HG02870 (cell line): ENCODE data around the gene SPTBN5.

Source experiments
- ATAC-seq: cut with Tn5 transposase; IDR thresholded peaks from one replicate; pipeline ENCODE4 v1.9.1; 2021; ENCODE audit warnings: mild to moderate bottlenecking, moderate library complexity; ENCODE audit not compliant: unreplicated experiment

Gene SPTBN5

DNA sequence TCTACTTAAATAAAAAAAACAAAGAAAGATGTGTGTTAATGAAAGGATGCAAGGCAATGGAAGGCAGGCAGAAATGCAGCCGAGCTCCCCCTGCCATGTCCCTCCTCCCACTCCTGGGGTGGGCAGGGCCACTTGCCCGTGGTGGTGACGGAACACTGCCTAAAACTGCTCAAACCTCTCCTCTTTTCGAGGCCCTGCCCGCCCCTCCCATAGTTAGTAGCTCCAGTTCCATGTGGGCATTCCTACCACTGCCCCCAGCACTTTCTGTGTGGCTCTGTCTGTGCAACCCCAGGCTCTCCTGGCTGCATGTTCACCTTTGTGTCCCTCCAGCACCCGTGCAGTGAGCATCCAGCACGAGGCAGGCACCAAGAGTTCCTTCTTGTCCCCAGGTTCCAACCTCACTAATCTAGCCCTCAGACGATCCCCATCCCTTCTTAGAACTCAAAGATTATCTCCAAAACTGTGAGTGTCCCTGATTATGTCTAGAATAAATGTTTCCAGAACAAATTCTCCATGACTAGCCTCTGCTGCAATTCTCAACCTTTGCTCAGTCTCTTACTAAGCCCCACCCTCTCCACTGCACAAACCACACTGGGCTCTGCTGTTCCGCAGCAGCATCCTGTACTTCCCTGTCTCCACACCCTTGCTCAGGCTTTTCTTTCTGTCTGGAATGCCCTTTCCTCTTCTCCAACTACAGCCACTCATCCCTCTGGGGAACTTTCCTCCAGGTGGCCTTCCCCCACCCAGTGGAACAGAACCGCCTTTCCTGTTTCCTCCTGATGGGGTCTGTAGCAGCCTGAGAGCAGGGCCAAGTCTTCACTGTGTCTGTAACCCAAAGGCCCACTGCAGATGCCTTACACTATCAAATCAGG lies 32.6 kb upstream of the SPTBN5 start:
- ATAC-seq: no peak

- ATAC-seq: no peak
Measured at GRCh38 chr15:41925086-41925608, 31.3 kb upstream of the SPTBN5 start.

DNA sequence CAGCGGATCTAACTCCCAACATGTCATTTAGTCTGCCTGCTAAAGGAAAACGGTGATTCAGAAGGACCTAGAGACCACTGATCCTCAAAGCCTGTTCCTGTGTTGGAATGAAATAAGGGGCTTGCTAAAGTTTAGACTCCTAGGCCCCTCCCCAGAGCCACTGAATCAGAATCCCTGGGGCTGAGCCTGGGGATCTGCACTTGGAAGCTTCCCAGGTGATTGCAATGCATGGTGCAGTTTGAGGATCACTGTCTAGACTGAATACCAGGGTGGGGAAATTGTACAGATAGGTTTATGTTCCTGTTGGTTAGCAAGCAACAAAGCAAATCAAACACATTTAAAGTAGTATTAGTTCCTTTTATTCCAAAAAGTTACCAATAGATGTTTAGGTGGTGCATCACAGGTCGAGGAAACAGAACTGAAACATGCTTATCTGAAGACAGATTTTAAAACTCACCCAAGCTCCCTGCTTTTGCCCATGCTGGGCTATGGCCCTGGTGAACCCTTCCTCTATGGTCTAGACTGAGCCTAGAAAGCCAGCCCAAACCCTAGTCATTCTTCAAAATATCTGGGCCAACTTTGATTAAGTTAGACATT lies 29.6 kb upstream of the SPTBN5 start:
- ATAC-seq: no peak

GRCh38 chr15:41922353-41922752 lies 28.5 kb upstream of the SPTBN5 start:
- ATAC-seq: no peak

DNA sequence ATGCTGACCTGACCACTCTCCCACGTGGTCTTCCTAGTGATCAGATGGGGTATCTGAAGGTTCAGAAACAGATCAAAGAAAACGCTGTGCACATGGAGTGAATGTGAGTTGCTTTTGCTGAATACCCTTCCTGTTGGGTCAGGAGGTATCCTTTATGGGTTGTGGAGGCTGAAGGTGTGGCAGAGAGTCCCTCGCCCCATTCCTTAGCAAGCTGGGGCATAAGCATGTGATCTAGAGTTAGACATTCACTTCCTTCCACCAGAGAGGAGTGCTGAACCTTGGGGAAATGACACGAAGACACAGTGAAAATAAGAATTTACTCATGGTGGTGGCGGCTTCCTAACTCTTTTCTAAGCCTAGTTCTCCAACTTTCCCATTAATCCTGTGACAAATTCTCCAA lies 27.8 kb upstream of the SPTBN5 start:
- ATAC-seq: no peak

GRCh38 chr15:41921167-41921566 lies 27.3 kb upstream of the SPTBN5 start:
- no peak for ATAC-seq

DNA sequence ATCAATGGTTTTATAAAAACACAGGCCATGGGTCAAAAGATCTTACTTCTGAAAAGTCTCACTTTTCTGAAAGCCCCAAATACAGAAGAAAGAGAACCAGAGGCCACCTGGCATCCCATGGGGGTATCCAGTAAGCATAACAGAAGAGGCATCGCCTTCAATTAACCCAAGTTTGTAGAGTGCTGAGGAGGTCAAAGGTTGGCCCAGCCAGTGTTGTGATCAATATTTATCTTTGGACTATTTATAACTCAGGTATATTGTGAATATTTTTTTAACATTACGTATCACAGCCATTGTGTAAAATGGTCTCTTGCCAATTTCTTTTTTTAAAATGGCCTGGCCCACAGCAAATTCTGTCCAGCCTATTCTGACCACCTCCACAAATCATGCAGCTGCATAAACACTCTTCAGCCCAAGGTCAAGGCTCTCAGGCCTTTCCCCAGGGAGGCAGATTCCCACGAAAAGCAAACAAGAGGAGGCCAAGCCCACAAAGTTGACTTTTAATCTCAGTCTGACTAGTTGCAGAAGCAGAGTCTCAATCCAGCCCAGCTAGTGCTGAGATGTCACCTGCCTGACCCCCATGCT lies 26.2 kb upstream of the SPTBN5 start:
- no peak for ATAC-seq

- ATAC-seq: no peak
Measured at GRCh38 chr15:41919201-41919820, 25.5 kb upstream of the SPTBN5 start.

DNA sequence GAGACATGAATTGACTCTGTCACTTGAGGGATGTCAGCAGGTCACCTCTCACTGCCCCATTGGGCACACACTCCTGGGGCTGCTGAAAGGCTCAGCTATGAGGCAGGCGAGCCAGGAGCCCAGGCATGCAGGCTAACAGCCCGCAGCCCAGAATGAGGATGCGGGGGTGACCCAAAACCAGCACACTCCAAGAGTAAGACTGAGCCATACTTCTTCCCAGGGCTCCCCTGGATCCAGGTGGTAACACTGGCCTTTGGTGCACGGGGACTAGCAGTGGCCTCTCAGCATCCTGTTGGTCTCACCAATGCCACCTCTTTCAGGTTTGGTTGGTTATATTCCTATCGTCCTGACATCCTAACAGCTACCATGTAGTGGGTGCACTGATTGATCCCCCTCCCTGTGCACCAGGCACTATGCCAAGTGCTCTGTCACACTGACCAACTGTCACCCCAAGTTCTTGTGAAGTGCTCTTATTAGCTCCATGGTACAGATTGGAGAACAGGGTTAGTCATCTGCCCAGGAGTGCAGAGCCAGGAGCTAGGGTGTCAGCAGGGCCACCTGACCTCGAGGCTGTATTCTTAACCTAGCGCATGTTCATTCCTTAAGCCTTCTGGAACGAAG lies 24.8 kb upstream of the SPTBN5 start:
- ATAC-seq: no peak

GRCh38 chr15:41917767-41918430 lies 24.0 kb upstream of the SPTBN5 start:
- ATAC-seq: no peak

DNA sequence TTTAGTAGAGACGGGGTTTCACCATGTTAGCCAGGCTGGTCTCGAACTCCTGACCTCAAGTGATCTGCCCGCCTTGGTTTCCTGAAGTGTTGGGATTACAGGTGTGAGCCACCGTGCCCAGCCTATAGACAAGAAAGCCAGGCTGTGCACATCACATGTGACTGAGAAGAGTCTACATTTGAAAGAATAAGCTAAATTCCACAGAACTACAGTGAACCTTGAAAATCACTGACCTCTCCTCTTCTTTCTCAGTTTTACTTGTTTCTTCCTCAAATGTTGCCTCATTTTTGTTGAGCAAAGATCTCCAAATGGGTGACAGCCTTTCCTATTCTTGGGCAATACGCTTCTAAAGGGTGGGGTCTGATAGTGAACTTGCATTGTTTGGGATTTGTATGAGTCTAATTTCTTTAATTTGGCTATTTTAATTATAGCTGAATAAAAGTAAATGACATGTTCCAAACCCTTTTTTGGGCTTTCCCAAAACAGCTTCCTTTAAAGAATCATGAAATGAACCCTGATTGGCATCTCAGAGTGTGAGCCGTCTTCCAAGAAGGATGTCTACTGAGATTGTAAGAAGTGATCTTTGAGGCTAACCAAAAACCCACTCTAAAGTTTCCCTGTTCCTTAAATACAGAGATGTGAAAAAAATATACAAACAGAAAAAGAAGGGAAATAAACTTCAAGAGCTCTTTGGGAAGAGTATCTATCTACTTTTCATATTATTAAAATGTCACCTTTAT lies 21.6 kb upstream of the SPTBN5 start:
- no peak for ATAC-seq

- ATAC-seq: no peak
Measured at GRCh38 chr15:41914411-41914810, 20.6 kb upstream of the SPTBN5 start.

DNA sequence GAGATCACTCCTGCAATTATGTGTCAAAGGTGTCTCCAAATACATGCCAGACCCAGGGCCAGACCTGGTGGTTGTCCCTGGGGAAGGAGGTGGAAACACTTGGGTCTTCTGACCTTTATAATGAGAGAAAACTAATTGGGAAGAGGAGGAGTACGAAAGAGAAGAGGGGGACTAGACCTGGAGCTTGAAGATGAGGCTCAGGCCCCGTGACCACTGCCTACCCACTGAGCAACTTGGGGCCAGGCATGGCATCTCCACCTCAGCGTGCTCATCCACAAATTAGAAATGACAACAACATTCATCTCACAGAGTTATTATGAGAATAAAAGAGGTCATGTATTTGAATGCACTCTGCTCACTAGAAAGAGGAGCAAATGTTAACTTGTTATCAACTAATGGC lies 19.4 kb upstream of the SPTBN5 start:
- ATAC-seq: no peak

DNA sequence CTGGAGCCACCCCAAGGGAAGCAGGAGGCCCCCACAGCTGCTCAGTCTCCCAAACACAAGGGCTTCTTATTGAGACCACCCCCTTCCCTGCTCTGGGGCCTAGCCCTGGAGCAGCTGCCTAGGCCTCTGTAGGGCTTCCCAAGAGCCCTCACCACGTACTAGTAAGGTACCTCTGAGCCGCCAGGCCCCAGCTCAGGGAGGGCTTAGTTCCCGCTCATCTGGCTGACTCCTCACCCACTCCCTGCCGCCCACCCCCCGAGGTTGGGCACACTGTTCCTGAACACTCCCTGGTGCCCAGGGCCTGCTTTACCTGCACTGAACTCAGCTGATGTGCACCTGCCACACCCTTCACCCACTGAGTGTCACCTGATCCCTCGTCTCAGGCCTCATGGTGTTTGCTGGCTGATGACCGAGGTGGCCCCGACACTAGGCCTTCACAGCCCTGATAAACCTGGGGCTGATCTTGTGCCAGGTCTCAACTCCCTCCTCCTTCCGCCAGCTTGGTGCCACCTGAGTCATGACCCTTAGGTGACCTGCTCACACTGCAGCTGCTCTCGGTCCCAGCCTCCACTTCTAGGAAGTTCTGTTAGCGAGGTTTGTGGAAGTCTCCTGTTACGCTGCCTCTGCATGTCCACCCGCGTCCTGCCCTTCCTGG lies 18.0 kb upstream of the SPTBN5 start:
- no peak for ATAC-seq

DNA sequence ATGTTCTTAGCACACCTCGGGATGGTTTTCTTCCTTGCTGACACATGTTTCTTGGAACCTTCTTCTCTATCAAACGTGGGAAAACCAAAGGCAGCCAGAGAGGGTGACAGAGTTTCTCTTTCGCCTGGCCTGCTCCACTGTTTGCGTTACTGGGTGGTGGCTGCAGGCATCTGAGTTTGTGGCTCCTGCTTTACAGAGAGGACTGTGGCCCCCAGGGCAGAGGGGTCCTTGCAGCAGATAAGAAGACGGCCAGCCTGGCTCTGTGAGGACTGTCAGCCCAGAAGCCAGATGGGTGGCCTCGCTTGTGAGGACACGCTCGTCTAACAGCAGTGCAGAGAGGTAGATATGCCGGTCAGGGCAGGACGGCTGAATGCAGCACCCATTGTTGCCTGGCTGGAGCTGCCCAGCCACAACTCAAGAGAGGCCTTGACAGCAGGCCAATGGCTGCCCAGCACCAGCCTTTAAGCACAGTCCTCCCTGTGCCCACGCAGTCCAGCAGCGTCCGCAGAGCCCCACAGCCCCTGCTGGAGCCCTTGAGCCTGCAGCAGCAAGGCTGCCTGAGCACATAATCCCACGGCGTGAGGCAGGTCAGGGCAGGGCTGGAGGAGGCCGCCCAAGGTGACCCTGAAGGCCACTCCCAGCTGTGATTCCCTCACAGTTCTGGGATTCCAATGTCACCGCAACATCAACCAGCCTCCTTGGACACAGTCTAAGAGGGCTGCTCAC lies 15.0 kb upstream of the SPTBN5 start:
- no peak for ATAC-seq

DNA sequence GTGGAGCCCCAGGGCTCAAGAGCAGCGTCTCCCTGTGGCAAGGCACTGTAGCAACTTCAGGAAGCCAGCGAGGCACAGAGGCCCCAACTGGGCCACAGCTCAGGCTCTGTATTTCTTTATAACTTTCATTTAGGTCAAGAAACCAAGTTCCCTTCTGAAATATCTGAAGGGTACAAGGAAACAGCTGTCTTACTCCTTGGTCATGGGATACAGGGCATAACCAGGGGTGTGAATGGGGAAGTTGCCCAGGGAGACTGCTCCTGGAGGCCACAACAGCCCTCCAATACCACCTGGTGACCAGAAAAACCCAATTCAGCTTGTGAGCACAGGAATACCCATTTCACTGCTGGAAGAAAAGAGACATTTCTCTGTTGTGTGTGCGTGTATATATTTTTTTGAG lies 13.3 kb upstream of the SPTBN5 start:
- no peak for ATAC-seq

- no peak for ATAC-seq
Measured at GRCh38 chr15:41906608-41907007, 12.8 kb upstream of the SPTBN5 start.

DNA sequence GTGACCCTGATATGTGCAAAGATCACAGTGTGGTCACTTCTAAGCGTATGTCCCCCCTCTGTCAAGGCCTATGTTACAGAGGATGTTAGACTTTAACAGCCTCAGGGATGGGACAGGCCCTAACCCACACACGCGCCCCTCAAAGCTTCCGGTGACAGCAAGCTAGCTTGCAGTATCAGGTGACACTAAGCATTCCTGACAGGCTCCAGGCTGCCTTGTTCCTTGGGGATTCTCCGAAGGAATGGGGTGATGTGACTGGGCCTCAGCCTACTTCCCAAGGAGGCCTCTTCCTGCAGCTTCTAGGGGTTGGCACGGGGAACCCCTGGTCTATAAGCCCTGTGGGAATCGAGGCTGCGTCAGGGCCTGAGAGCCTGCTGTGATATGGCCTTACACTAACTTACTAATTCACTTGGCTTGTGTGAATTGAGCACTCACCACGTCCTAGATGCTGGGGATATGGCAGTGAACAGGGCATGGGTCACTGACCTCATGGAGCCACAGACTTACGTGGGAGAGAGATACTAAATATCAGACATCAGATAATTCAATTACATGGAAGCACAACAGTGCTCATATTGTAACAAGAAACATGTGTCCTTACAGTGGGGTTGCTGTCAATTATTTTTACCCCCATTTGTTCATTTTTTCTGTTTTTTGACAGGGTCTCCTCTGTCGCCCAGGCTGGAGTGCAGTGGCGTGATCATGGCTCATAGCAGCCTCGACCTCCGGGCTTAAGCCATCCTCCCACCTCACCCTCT lies 11.4 kb upstream of the SPTBN5 start:
- ATAC-seq: no peak
